ENCODE results near the gene ABLIM2.

The ABLIM2 gene

GRCh38 chr4:8028884-8029568 lies 129.6 kb downstream of the ABLIM2 start:
- DNase-seq (ENCODE audit: low read depth in 2 of 2): no peak

GRCh38 chr4:8028368-8028767 lies 130.2 kb downstream of the ABLIM2 start:
- no peak for DNase-seq (ENCODE audit: low read depth in 2 of 2)

- no peak for DNase-seq (ENCODE audit: low read depth in 2 of 2)
Observed at GRCh38 chr4:8026453-8026852, 132.2 kb downstream of the ABLIM2 start.

- DNase-seq (ENCODE audit: low read depth in 2 of 2): no peak
Observed at GRCh38 chr4:8025668-8026067, 132.9 kb downstream of the ABLIM2 start.

GRCh38 chr4:8024073-8024786 lies 134.4 kb downstream of the ABLIM2 start:
- no peak for DNase-seq (ENCODE audit: low read depth in 2 of 2)

GRCh38 chr4:8023696-8024033 lies 134.9 kb downstream of the ABLIM2 start:
- DNase-seq (ENCODE audit: low read depth in 2 of 2): no peak

GRCh38 chr4:8022767-8023695 lies 135.6 kb downstream of the ABLIM2 start:
- no peak for DNase-seq (ENCODE audit: low read depth in 2 of 2)

- no peak for DNase-seq (ENCODE audit: low read depth in 2 of 2)
Observed at GRCh38 chr4:8021796-8022195, 136.8 kb downstream of the ABLIM2 start.

- no peak for DNase-seq (ENCODE audit: low read depth in 2 of 2)
Observed at GRCh38 chr4:8019396-8020365, 138.9 kb downstream of the ABLIM2 start.

- no peak for DNase-seq (ENCODE audit: low read depth in 2 of 2)
Observed at GRCh38 chr4:8016527-8016926, 142.1 kb downstream of the ABLIM2 start.

- DNase-seq (ENCODE audit: low read depth in 2 of 2): no peak
Observed at GRCh38 chr4:8015512-8015911, 143.1 kb downstream of the ABLIM2 start.

- no peak for DNase-seq (ENCODE audit: low read depth in 2 of 2)
Observed at GRCh38 chr4:8013976-8014726, 144.5 kb downstream of the ABLIM2 start.

- DNase-seq (ENCODE audit: low read depth in 2 of 2): no peak
Observed at GRCh38 chr4:8012517-8012916, 146.1 kb downstream of the ABLIM2 start.

GRCh38 chr4:8010618-8011017 lies 148.0 kb downstream of the ABLIM2 start:
- DNase-seq (ENCODE audit: low read depth in 2 of 2): no peak

GRCh38 chr4:8009710-8010511 lies 148.7 kb downstream of the ABLIM2 start:
- no peak for DNase-seq (ENCODE audit: low read depth in 2 of 2)

- DNase-seq (ENCODE audit: low read depth in 2 of 2): no peak
Observed at GRCh38 chr4:8009097-8009496, 149.5 kb downstream of the ABLIM2 start.

- DNase-seq (ENCODE audit: low read depth in 2 of 2): no peak
Observed at GRCh38 chr4:8008391-8008790, 150.2 kb downstream of the ABLIM2 start.

- DNase-seq (ENCODE audit: low read depth in 2 of 2): no peak
Observed at GRCh38 chr4:8007581-8007980, 151.0 kb downstream of the ABLIM2 start.

GRCh38 chr4:8006471-8006870 lies 152.1 kb downstream of the ABLIM2 start:
- DNase-seq (ENCODE audit: low read depth in 2 of 2): no peak

GRCh38 chr4:8005814-8006215 lies 152.8 kb downstream of the ABLIM2 start:
- no peak for DNase-seq (ENCODE audit: low read depth in 2 of 2)
